GM21526 (cell line): ENCODE results near the gene ZFC3H1.
"Not testable (repeated sequence)": the region's sequence is repeated elsewhere in the genome, so short reads cannot be mapped to it uniquely, and the experiment has no call there.

ENCODE experiments used
- ATAC-seq: cut with Tn5 transposase; IDR thresholded peaks from one replicate; pipeline ENCODE4 v1.9.1; 2021; ENCODE audit warnings: moderate library complexity; ENCODE audit not compliant: unreplicated experiment, low FRiP score

The ZFC3H1 gene

DNA sequence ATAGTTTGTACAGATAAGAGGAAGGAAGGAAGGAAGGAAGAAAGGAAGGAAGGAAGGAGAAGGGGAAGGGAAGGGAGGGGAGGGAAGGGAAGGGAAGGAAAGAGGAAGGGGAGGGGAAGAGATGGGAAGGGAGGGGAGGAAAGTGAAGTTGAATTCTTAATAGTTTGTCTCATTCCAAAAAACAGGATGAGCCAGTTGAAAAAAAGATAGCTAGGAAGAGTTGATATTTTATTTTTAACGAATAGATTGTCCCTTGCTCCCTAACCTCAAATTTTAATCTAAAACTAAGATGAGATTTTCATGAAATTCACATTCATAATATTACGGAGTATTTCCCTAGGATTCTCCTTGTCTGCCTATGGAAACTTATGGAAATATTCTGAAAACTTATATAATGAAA is 80.7 kb downstream of the ZFC3H1 start:
- ATAC-seq: no peak

DNA sequence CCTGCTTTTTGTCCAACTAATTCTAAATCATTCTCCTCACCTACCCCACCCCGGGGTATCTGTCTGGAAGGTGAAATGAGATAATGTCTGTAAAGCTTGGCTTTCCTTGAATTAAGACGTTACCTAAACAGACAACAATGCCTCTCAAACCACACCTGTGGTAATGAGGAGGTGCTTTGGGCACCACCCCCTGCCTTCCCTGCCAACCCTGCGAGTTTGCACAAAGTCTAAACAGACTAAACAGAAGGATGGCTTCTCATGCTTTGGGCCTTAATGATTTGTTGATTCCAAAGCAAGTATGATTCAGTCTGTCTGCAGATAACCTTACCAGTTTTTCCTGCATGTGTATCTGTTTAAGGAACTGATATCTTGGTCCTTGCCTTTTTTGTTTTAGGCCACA is 82.4 kb downstream of the ZFC3H1 start:
- ATAC-seq: no peak

DNA sequence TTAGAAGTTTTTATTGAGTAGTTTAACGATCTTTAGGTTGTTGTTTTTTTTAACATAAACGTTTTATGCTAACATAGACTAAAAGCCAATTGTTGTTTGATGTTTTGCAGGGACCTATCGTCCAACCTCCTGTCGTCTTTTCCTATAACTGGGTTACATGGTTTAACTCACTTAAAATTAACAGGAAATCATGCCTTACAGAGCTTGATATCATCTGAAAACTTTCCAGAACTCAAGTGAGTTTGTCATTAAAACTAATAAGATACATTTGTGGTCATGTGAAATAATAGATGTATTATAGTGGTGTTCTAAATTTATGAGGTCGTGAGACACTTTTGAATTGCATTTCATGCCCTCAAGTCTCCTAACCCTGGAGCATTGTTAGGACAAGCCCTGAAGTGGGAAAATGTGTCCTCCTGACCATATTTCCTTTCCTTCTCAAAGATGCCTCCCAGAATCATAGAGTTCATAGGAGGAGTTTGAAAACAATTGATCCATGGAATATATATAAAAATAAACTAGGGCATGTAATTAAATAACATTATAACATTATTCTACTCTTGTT is 84.9 kb downstream of the ZFC3H1 start:
- ATAC-seq: no peak

GRCh38 chr12:71576496-71576895 is 87.2 kb downstream of the ZFC3H1 start:
- ATAC-seq: no peak

DNA sequence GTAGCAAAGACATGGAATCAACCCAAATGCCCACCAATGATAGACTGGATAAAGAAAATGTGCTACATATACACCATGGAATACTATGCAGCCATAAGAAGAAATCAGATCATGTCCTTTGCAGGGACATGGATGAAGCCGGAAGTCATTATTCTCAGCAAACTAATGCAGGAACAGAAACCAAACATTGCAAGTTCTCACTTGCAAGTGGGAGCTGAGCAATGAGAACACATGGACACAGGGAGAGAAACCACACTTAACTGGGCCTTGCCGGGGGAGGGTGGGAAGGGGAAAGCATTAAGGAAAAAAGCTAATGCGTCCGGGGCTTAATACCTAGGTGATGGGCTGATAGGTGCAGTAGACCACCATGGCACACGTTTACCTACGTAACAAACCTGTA is 93.8 kb downstream of the ZFC3H1 start:
- ATAC-seq: not testable (repeated sequence)

- no peak for ATAC-seq
Observed at GRCh38 chr12:71567537-71567936, 96.1 kb downstream of the ZFC3H1 start.

- ATAC-seq: no peak
Observed at GRCh38 chr12:71566655-71567054, 97.0 kb downstream of the ZFC3H1 start.

DNA sequence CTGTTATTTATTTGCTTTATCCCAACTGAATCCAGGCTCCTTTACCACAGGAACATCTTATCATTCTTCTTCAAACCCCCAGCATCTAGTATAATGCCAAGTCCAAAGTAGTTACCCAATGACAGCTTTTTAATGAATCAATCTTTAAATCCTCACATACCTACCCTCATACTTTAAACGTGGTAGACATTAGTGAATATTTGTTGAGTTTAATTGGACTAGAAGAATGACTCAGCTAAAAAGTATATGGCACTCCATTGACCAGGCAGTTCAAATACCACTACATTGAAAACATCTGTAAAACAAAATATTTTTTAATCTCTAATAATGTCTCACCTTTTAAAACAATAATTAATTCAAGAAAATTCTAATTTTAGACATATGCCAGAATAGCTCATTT is 98.1 kb downstream of the ZFC3H1 start:
- no peak for ATAC-seq

DNA sequence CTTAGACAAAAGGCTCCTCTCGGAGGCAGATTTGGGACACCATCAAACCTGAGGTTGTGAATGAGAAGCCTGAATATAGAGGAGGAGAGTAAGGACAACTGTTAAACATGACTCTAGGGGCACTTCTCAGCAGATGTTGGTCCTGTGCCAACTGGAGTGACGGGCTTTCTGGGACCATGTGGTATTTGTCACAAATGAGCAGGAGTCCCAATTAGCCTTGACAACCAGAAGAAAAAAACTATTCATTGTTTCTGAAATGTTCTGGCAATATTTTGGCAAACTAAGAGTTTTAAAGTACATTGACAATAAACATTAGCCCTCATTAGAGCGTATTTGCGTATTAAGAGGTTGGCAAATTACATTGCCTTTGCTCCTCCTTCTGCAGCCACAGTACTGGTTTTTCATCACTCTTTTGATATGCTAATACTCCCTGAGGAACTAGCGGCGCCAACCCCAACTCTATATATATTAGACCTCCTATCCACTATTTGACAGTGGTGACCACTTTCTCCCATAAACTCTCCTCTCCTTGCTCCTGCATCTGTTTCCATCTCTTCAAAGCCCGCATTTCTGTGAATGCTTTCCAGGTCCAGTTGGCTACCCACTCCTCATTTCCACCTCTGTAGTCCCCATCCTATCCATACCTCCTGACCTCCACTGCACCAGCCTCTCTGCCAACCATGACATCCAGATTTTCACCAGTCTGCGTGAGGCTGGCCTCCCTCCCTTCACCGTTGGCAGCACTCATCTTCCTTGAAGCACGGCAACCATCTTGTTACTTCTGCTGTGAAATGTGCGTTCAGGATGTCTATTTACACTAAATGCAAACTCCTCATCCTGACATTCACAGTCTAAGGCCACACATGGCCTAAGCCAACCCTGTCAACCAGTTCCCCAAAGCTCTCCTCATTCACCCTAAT is 100.7 kb downstream of the ZFC3H1 start:
- no peak for ATAC-seq
